Left ventricle myocardium inferior (tissue), 1 donor: ENCODE measurements around the gene PRKCB. TPM values are rescaled to one million over a fixed set of nuclear protein-coding genes. Genes with fewer than 3 reads are reported as not detected.

Experiments used
- DNase-seq: peaks from one replicate; pipeline ENCODE4 v3.0.0-alpha.2; 2020
- H3K27ac ChIP-seq: fragments of 200-600 bp; replicated peaks from 2 replicates; pipeline ENCODE4 v1.8.0; 2021
- H3K27me3 ChIP-seq: fragments of 200-600 bp; 2 replicates; pipeline ENCODE4 v1.8.0; 2021; ENCODE audit warnings: low read depth
- H3K36me3 ChIP-seq: fragments of 200-600 bp; 2 replicates; pipeline ENCODE4 v1.8.0; 2021
- H3K4me1 ChIP-seq: fragments of 200-600 bp; 2 replicates; pipeline ENCODE4 v1.8.0; 2021
- H3K4me3 ChIP-seq: fragments of 200-600 bp; 2 replicates; pipeline ENCODE4 v1.8.0; 2021; ENCODE audit warnings: mild to moderate bottlenecking, moderate library complexity
- H3K9me3 ChIP-seq: fragments of 200-600 bp; replicated peaks from 2 replicates; pipeline ENCODE4 v1.8.0; 2021
- intact Hi-C: fragments of 100-400 bp; cut with micrococcal nuclease; formaldehyde crosslinking; loops from one replicate; pipeline ENCODE4 v1.11.0; 2022
- total RNA-seq: library from RNA; stranded (reverse); fragmentation: NEBNext Ultra II Directional; extraction: Animal tissue kit (Norgen Biotek cat#: 25700); gene quantifications from one replicate; pipeline ENCODE4 v1.2.1, GENCODE V29; 2021
- TF ChIP-seq, protein P1 (sequence below): fragments of 200-600 bp; IDR thresholded peaks from 2 replicates; pipeline ENCODE4 v1.8.0; 2021; ENCODE audit warnings: antibody characterized with exemption, mild to moderate bottlenecking, borderline replicate concordance
- donor health status: DM: no; HTN: yes; CAD: no; lungs with severe emphysema.

The PRKCB gene
- total RNA-seq, 1 donor from 2014 or later: 1.6 TPM

GRCh38 chr16:23969468-23970297 is 133.9 kb downstream of the PRKCB start:
- no peaks in the 10 kb centered on the region for H3K36me3 ChIP-seq
- DNase-seq: no peak
- H3K9me3 ChIP-seq: no peaks in the 10 kb centered on the region
- TF ChIP-seq, protein P1, sequence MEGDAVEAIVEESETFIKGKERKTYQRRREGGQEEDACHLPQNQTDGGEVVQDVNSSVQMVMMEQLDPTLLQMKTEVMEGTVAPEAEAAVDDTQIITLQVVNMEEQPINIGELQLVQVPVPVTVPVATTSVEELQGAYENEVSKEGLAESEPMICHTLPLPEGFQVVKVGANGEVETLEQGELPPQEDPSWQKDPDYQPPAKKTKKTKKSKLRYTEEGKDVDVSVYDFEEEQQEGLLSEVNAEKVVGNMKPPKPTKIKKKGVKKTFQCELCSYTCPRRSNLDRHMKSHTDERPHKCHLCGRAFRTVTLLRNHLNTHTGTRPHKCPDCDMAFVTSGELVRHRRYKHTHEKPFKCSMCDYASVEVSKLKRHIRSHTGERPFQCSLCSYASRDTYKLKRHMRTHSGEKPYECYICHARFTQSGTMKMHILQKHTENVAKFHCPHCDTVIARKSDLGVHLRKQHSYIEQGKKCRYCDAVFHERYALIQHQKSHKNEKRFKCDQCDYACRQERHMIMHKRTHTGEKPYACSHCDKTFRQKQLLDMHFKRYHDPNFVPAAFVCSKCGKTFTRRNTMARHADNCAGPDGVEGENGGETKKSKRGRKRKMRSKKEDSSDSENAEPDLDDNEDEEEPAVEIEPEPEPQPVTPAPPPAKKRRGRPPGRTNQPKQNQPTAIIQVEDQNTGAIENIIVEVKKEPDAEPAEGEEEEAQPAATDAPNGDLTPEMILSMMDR: no peak
- intact Hi-C loops: no loop called here
- no peak overlapping the region for H3K27ac ChIP-seq
- H3K4me1 ChIP-seq: no peaks in the 10 kb centered on the region
- no peak overlapping the region for H3K4me3 ChIP-seq
- peaks cover 74% of the 10 kb centered on the region for H3K27me3 ChIP-seq

DNA sequence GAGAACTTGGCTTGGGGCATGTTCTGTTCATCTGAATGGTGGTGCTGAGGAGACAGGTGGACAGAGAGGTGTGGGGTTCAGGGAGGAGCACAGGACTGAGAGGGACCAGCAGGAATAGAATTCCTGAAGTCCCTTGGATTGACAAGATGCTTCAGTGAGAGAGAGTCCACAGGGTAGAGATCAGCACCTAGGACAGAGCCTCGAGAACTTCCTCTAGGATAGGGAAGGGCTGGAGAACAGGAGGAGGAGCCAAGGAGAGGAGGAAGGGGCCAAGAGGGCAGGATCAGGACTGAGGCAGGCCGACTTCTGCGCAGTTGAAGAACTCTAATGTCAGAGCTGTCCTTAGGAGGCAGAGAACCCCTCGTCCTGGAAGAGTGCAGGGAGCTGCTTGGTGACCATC is 138.4 kb downstream of the PRKCB start:
- H3K4me3 ChIP-seq: no peak overlapping the region
- DNase-seq: no peak
- no peaks in the 10 kb centered on the region for H3K36me3 ChIP-seq
- no peak overlapping the region for H3K27ac ChIP-seq
- peaks cover 41% of the 10 kb centered on the region for H3K27me3 ChIP-seq
- intact Hi-C loops: no loop called here
- no peaks in the 10 kb centered on the region for H3K9me3 ChIP-seq
- TF ChIP-seq, protein P1: no peak
- H3K4me1 ChIP-seq: no peaks in the 10 kb centered on the region

- Histone ChIP-seq H3K36me3 (no peaks in the 10 kb centered on the region), H3K9me3 (no peaks in the 10 kb centered on the region), H3K4me3 (no peak overlapping the region), H3K4me1 (no peaks in the 10 kb centered on the region), H3K27me3 (peaks cover 43% of the 10 kb centered on the region), H3K27ac (no peak overlapping the region)
- intact Hi-C loops: no loop called here
- TF ChIP-seq, protein P1: no peak
- no peak for DNase-seq
Observed at GRCh38 chr16:23975293-23975692, 139.5 kb downstream of the PRKCB start.

DNA sequence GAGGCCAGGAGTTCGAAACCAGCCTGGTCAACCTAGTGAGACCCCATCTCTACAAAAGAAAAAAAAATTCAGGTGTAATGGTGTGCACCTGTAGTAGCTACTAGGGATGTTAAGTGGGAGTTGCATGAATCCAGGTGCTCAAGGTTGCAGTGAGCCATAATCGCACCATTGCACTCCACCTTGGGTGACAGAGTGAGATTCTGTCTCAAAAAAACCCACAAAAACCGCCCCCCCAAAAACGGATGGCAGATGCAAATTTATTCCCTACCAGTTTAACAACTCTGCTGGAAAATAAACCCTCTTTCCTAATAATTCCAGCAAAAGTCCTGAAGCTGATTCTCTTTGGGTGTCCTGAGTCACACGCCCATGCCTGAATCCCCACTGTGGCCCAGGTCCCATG is 140.3 kb downstream of the PRKCB start:
- no peak for DNase-seq
- Histone ChIP-seq H3K36me3 (no peaks in the 10 kb centered on the region), H3K4me3 (no peak overlapping the region), H3K9me3 (peaks cover 2% of the 10 kb centered on the region), H3K27me3 (peaks cover 42% of the 10 kb centered on the region), H3K27ac (no peak overlapping the region), H3K4me1 (no peaks in the 10 kb centered on the region)
- TF ChIP-seq, protein P1: no peak
- intact Hi-C loops: no loop called here

DNA sequence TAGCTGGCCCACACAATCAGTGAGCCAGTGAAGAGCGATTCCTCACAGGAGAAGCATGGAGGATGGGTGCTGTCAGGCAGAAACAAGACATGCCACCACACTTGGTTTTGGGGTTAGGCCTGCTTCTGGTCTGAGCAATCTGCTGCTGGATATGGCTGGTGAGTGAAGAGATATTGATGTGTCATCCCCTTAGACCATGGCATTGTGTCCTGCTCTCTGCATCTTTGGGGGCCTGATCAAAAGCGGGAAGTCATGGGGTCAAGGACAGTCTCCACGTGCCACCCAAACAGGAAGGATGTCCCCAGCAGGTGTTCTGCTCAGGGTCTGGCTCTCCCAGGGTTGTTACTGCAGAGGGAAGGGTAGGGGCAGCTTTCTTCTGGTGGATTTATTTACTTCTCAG is 140.7 kb downstream of the PRKCB start:
- TF ChIP-seq, protein P1: no peak
- H3K4me1 ChIP-seq: no peaks in the 10 kb centered on the region
- peaks cover 3% of the 10 kb centered on the region for H3K9me3 ChIP-seq
- no peak overlapping the region for H3K4me3 ChIP-seq
- intact Hi-C loops: no loop called here
- no peak for DNase-seq
- no peak overlapping the region for H3K27ac ChIP-seq
- H3K27me3 ChIP-seq: peaks cover 41% of the 10 kb centered on the region
- no peaks in the 10 kb centered on the region for H3K36me3 ChIP-seq
